ENCODE measurements around the gene CFAP299. TPM values are rescaled to one million over a fixed set of nuclear protein-coding genes. Genes with fewer than 3 reads are reported as not detected.

The CFAP299 gene
- total and polyA plus RNA-seq, 2 donors (not counting 3 experiments of a cell fraction or from before 2014, with no cell fraction given): not detected

- TF ChIP-seq JUN (IDR thresholded peaks at IDR 0.05; ENCODE audit: borderline replicate concordance, insufficient read depth, insufficient read length, low read depth) (no peak), CTCF (IDR thresholded peaks at IDR 0.05; ENCODE audit: extremely low read depth in 1 of 2, insufficient read depth in 1 of 2, low read depth in 1 of 2, low read length in 2 of 2) (no peak), MYC (IDR thresholded peaks at IDR 0.05; ENCODE audit: low read depth, low read length) (no peak), POLR2A (IDR thresholded peaks at IDR 0.05; ENCODE audit: low read depth, low read length) (no peak), GATA2 (IDR thresholded peaks at IDR 0.05; ENCODE audit: insufficient read depth, insufficient read length, low read depth, low read length) (no peak), POLR2AphosphoS5 (IDR thresholded peaks at IDR 0.05; ENCODE audit: insufficient read depth, low read depth, low read length) (no peak), EZH2 (IDR thresholded peaks at IDR 0.05; ENCODE audit: borderline replicate concordance, low read depth, low read length, severe bottlenecking) (no peak), FOS (IDR thresholded peaks at IDR 0.05; ENCODE audit: borderline replicate concordance, insufficient read depth, low read length) (no peak), MAX (IDR thresholded peaks at IDR 0.05; ENCODE audit: insufficient read depth, insufficient read length) (no peak)
- DNase-seq (ENCODE audit: low read depth, low spot score): no peak
- no peak overlapping the region for H2AFZ ChIP-seq (ENCODE audit: low read depth, low read length)
- no peaks in the 10 kb centered on the region for H3K79me2 ChIP-seq (ENCODE audit: control insufficient read depth, insufficient read depth, low read length)
- no peak overlapping the region for H3K27ac ChIP-seq (ENCODE audit: insufficient read depth, low read depth, low read length)
- no peaks in the 10 kb centered on the region for H3K36me3 ChIP-seq (ENCODE audit: control insufficient read depth in 2 of 2, extremely low read depth in 1 of 2, insufficient read depth in 2 of 2, low read length in 2 of 2)
- CTCF ChIA-PET: no interaction called here
- H3K4me1 ChIP-seq (ENCODE audit: control insufficient read depth, extremely low read depth, insufficient read depth, low read length): no peaks in the 10 kb centered on the region
- no peak overlapping the region for H3K4me3 ChIP-seq (replicated peaks in 1 of 3; ENCODE audit: insufficient read depth in 1 of 3, low read depth in 1 of 3, low read length in 3 of 3)
- no peak overlapping the region for H3K4me2 ChIP-seq (ENCODE audit: insufficient read depth, low read length)
- POLR2A ChIA-PET: no interaction called here
- no peaks in the 10 kb centered on the region for H3K9me3 ChIP-seq (replicated peaks; ENCODE audit: control insufficient read depth, insufficient read depth, low read length)
- H4K20me1 ChIP-seq (replicated peaks; ENCODE audit: control insufficient read depth, extremely low read depth, insufficient read depth, low read length): no peaks in the 10 kb centered on the region
- BruUV-seq (replicated peaks): no TSS peak
- no peaks in the 10 kb centered on the region for H3K27me3 ChIP-seq (ENCODE audit: control insufficient read depth in 2 of 2, insufficient read depth in 2 of 2, low read length in 2 of 2)
- H3K9ac ChIP-seq (replicated peaks; ENCODE audit: extremely low read depth, insufficient read depth, low read length): no peak overlapping the region
- FAIRE-seq: no peak
- dilution Hi-C loops (cut with MboI; ENCODE audit: extremely low pct_ligation_motif_present, low sequenced_read_pairs): no loop called here
- intact Hi-C loops (cut with micrococcal nuclease): no loop called here
- no peaks in the 10 kb centered on the region for H3K9me1 ChIP-seq (replicated peaks; ENCODE audit: control insufficient read depth, extremely low read depth, insufficient read depth, low read length)
Observed at GRCh38 chr4:80611678-80611979, 276.1 kb downstream of the CFAP299 start.

All from endothelial cell of umbilical vein (primary cell).